IPS DF 4.7 (cell line): ENCODE data around the gene IGSF9.

Source experiments
- DNase-seq: peaks from one replicate; pipeline ENCODE4 v3.0.0-alpha.2; 2013; ENCODE audit warnings: low spot score; ENCODE audit errors: extremely low read depth

The IGSF9 gene

GRCh38 chr1:159947942-159948341 is 2.5 kb upstream of the IGSF9 start:
- DNase-seq, result no peak

- DNase-seq, result no peak
Measured at GRCh38 chr1:159946242-159947187, 1.1 kb upstream of the IGSF9 start.

GRCh38 chr1:159944623-159945455 is 574 bp downstream of the IGSF9 start:
- DNase-seq, result no peak

GRCh38 chr1:159943908-159944622 is 1.3 kb downstream of the IGSF9 start:
- DNase-seq, result no peak

DNA sequence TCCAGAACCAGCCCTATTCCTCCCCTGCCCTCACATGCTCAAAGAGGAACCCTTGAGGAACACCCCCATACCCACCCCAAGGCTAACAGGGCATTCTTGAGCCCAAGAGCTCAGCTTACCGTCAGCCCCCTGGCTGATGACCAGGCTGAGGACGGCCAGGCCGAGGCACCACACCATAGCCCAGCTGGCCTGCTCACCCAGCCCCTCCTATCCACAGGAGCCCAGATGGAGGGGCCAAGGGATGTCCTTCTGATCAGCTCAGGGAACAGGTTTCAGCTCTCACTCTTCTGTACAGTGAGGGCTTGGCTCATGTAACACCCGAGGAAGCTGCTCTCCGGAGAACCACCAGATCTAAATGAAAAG is 2.2 kb downstream of the IGSF9 start:
- DNase-seq, result no peak

- no peak for DNase-seq
Measured at GRCh38 chr1:159942632-159943277, 2.7 kb downstream of the IGSF9 start.

DNA sequence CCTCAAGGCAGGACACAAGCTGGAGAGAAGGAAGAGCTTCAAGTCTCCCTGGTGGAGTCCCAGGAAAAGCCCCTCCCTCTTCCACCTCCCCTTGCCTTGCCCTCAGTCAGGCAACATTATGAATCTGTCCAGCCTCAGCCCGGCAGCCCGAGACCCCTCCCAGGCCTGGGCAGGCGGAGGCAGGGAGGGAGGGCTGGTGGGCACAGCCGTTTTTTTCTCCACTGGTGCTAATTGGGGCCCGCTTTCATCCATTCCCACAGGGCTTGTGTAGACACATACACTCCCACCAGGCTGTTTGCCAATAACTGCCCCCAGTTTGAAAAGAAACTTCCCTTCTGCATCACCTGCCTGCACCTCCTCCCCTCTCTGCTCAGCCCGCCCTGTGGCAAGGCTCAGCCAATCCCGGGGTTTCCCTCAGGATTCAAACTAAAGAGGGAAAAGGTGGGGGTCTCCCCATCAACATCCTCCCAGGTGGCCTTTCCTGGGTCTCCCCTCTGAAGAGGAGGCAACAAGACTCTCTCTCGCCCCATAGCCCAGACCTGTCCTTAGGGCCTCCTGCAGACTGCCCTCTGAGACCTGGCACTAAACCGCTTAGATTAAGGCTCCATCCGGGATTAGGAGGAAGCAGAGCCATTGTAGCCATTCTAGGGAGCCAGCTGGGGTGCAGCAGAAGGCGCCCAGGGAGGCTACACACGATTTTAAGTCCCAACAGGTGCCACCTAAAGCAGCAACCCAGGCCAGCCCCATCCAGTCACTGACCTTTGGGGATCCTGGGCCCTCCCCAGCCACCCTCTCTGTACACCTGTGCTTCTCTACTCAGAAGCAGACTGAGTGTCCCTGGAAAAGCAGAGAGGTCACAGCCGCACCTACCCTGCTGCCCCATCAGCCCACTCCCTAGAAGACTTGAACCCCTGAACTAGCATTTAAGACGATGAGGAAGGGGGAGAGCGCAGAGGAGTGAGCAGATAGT is 3.5 kb downstream of the IGSF9 start:
- DNase-seq, result no peak

- DNase-seq, result no peak
Measured at GRCh38 chr1:159941141-159941540, 4.3 kb downstream of the IGSF9 start.

DNA sequence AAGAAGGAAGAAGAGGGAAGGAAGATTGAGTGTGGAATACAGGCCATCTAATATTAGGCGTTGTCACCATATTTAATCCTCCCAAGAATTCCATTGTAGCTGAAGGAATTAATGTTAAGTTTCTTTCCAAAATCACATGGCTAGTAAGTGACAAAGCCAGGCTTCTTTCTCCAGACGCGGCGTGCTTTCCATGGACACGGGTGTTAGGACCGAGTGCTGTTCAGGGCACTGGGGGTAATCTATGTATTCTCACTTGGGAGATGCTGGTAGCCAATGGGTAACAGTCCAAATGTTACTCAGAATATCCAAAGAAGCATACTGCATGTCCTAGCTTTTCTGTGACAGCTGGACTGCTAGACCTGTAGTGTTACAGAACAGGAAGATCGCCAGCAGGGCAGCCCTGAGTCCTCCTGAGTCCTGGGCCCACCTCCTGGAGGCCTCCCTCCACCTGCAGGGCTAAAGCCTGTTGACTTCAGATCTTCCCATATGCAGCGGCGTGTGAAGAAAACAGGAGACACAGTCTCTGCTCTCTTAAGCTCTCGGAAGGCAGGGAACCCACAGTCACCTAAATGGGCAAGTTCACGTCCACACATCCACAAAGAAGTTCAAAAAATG is 5.3 kb downstream of the IGSF9 start:
- no peak for DNase-seq

DNA sequence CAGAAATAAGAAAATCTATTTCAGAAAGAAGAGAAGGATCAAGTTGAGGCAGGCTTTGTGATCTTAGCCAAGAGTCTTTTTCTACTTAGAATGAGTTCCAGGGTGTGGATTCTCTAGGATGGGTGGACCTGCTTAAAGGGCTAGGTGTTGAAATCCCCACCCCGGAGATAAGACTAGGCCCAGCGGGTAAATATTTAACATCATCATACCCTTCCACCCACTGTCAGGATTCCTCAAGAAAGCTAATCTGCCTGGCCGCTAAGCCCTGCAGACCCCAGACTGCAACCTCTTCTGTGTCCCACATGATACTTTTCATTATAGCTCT is 5.8 kb downstream of the IGSF9 start:
- DNase-seq, result no peak

DNA sequence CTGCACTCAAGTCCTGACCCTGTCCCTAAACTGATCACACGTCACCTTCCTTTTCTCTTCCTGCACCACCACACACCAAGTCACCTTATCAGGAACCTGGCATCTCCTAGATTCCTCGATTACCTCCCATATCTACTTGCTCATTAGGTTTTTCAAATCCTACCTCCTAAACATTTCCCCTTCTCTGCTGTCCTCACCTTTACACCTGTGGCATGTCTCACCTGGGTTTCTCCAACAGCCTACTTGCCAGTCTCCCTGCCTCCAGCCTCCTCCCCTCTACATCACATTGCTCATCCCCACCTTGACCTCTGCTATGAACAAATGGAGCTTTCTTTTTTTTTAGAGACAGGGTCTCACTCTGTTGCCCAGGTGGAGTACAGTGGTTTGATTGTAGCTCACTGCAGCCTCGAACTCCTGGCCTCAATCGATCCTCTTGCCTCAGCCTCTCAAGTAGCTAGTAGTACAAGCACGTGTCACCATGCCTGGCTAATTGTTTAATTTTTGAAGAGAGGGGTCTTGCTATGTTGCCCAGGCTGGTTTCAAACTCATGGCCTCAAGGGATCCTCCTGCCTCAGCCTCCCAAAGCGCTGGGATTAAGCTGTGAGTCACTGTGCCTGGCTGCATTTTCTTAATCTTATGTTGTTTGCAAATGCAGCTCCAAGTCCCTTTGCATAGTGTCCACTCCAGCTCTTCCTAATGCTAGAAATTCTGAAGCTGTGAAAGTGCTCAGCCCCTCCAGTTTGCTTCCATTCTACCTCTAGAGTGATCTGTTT is 6.3 kb downstream of the IGSF9 start:
- DNase-seq, result no peak

DNA sequence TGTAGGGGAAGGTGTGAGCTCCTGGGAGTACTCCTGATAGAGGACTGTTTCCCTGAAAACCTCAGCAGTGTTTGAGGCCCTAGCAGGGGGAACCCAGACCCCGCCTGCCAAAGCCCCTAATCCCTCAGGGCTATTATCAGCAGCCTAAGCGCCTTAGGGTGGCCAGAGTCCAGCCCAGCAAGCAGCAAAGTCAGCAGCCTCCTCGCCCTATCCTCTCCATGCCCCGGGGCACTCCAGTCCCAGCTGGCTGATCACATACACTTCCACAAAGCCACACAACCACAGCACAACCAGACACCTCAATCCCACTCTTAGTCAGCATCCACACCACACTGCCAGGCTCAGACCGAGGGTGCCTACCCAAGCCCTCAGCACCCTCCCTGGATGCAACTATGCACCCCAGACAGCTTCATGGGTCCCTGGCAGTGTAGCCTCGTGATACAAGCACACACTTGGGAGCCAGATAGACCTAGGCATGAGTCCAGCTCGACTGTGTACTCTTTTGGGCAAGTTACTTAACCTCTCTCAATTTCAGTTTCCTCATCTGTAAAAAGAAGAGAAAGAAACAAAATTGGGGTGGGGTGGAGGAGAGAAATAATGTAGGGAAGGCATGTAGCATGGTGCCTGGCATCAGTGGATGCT is 7.1 kb downstream of the IGSF9 start:
- no peak for DNase-seq

DNA sequence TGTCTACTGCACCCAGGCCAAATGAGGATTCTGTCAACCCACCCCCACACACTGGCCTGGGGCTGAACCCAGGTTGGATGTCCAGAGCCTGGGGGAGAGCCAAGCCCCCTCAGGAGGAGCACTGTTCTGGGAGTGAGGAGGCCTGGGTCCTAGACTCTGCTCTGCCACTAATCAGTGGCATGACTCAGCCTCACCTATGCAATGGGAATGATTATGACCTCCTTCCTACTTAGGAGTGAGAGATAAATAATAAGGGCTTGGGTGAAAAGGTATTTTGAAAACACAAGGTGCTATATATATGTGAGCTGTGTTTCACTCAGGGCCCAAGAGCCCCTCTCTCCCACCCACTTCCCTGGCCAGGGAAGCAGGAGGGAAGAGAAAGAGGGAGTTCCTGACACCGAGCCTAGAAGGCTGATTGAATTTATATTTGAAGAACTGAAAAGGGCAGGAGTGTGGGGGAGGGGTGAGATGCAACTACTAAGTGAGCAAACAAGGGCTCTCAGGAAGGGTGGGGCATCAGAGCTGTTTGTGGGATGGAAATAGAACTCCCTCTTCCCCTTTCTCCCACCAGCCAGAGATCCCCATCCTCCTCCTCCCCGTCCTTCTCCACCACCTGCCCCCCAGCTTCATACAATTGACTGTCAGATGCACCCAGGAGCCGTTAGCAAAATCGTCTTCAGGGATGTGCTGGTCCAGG is 8.2 kb downstream of the IGSF9 start:
- no peak for DNase-seq

- DNase-seq, result no peak
Measured at GRCh38 chr1:159936273-159936904, 9.0 kb downstream of the IGSF9 start.

- DNase-seq, result no peak
Measured at GRCh38 chr1:159935719-159936272, 9.6 kb downstream of the IGSF9 start.

DNA sequence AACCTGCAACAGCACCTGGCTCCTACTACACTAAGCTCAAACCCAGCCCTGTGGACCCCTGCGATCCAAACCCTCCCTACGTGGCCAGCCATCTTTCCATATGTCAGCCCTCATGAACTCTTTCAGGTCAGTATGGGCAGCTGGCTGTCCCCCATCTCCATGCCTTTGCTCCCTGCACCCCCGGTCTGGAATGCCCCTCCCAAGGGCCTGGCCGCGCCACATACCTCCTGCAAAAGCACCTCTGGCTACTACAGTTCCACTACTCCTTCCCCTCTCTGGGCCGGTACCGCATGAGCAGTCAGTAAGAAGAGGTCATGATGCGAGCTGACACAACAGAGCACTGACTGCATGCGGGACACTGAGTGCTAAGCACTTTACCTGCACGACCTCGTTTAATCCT is 10.1 kb downstream of the IGSF9 start:
- no peak for DNase-seq
